Measurements from ENCODE around the gene ABCC2.

DNA sequence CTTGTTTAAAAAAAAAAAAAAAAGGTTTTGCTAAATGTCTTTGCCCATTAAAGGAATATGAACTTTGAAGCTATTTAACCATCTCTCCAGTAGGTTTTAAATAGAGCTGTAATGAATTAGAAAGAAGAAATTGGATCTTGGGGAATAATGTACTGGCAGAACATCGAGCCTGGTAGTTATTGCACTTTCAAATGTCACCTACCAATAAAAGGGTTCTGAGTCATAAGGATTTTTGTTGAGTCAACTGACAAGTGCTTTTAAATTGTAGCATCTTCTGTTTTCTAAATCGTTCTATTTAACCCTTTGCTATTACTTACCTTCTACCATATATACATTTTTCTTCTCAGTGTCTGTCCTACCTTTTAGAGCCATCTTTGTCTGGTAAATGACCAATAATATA, 39.7 kb upstream of the ABCC2 start:
- TF ChIP-seq, protein P1, sequence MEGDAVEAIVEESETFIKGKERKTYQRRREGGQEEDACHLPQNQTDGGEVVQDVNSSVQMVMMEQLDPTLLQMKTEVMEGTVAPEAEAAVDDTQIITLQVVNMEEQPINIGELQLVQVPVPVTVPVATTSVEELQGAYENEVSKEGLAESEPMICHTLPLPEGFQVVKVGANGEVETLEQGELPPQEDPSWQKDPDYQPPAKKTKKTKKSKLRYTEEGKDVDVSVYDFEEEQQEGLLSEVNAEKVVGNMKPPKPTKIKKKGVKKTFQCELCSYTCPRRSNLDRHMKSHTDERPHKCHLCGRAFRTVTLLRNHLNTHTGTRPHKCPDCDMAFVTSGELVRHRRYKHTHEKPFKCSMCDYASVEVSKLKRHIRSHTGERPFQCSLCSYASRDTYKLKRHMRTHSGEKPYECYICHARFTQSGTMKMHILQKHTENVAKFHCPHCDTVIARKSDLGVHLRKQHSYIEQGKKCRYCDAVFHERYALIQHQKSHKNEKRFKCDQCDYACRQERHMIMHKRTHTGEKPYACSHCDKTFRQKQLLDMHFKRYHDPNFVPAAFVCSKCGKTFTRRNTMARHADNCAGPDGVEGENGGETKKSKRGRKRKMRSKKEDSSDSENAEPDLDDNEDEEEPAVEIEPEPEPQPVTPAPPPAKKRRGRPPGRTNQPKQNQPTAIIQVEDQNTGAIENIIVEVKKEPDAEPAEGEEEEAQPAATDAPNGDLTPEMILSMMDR (IDR thresholded peaks at IDR 0.05; ENCODE audit: low read depth, low read length) = no peak
- TF ChIP-seq EZH2phosphoT487 (IDR thresholded peaks at IDR 0.05; ENCODE audit: low read depth) = no peak

All from OCI-LY3 (cell line).